ENCODE data around the gene ABCD2.
"Not testable (repeated sequence)": the region's sequence is repeated elsewhere in the genome, so short reads cannot be mapped to it uniquely, and the experiment has no call there.

ABCD2 gene

GRCh38 chr12:39574785-39575497 lies 44.7 kb downstream of the ABCD2 start:
- no peak for TF ChIP-seq CTCF (conservative IDR thresholded peaks at IDR 0.05)
- H3K27ac ChIP-seq: no peak overlapping the region

- no peak overlapping the region for H3K27ac ChIP-seq
- no peak for TF ChIP-seq CTCF (conservative IDR thresholded peaks at IDR 0.05)
Observed at GRCh38 chr12:39574378-39574777, 45.2 kb downstream of the ABCD2 start.

- no peak overlapping the region for H3K27ac ChIP-seq
- no peak for TF ChIP-seq CTCF (conservative IDR thresholded peaks at IDR 0.05)
Observed at GRCh38 chr12:39573971-39574370, 45.6 kb downstream of the ABCD2 start.

- TF ChIP-seq CTCF (conservative IDR thresholded peaks at IDR 0.05): no peak
- H3K27ac ChIP-seq: no peak overlapping the region
Observed at GRCh38 chr12:39572551-39572950, 47.1 kb downstream of the ABCD2 start.

- no peak for TF ChIP-seq CTCF (conservative IDR thresholded peaks at IDR 0.05)
- H3K27ac ChIP-seq: no peak overlapping the region
Observed at GRCh38 chr12:39571351-39571750, 48.3 kb downstream of the ABCD2 start.

GRCh38 chr12:39553476-39553875 lies 66.1 kb downstream of the ABCD2 start:
- no peak overlapping the region for H3K27ac ChIP-seq

GRCh38 chr12:39544211-39544610 lies 75.4 kb downstream of the ABCD2 start:
- H3K27ac ChIP-seq: not testable (repeated sequence)

More at GRCh38 chr12:39553476-39553875, 66.1 kb downstream of the ABCD2 start:
- no peak for TF ChIP-seq CTCF (conservative IDR thresholded peaks at IDR 0.05)

- H3K27ac ChIP-seq: no peak overlapping the region
- no peak for TF ChIP-seq CTCF (conservative IDR thresholded peaks at IDR 0.05)
Observed at GRCh38 chr12:39541471-39541870, 78.1 kb downstream of the ABCD2 start.
